K562 (cell line): Measurements from ENCODE around the gene DESI1.

Experiments
- ADNP ChIP-seq: fragments of 200-800 bp; sonication (Bioruptor generic); IDR thresholded peaks from 2 replicates; pipeline ENCODE4 v1.6.1; 2016; ENCODE audit warnings: missing genetic modification characterization, missing compliant biosample characterization
- CTCF ChIP-seq, 3 experiments: IDR thresholded peaks in 2 of 3; conservative IDR thresholded peaks in 1 of 3; 2 replicates each; pipeline ENCODE4 v1.5.1; 2011 to 2012; ENCODE audit warnings: low read length in 3 of 3, mild to moderate bottlenecking in 3 of 3, control low read depth in 2 of 3, improper control_type of control experiment in 1 of 3, inconsistent platforms in 1 of 3, low read depth in 1 of 3, mixed read lengths in 1 of 3, moderate library complexity in 1 of 3; ENCODE audit not compliant: insufficient read depth in 2 of 3
- FOXM1 ChIP-seq, 2 experiments: fragments of 450-650 bp in 1 of 2; sonication (generic) in 1 of 2; formaldehyde crosslinking in 1 of 2; IDR thresholded peaks; 2 replicates each; pipeline versions ENCODE4 v1.6.1 to v1.9.0; 2017 to 2022; ENCODE audit warnings: low read depth in 2 of 2, mild to moderate bottlenecking in 2 of 2, missing genetic modification reagents in 1 of 2, moderate library complexity in 1 of 2
- JUN ChIP-seq, 2 experiments: sonication (generic) in 1 of 2; formaldehyde crosslinking in 1 of 2; IDR thresholded peaks; 2 replicates each; pipeline versions ENCODE4 v1.6.1 to v1.8.0; 2012 to 2022; ENCODE audit warnings: borderline replicate concordance in 2 of 2, mild to moderate bottlenecking in 2 of 2, improper control_type of control experiment in 1 of 2, low read depth in 1 of 2, low read length in 1 of 2, missing genetic modification reagents in 1 of 2
- POLR2AphosphoS5 ChIP-seq: IDR thresholded peaks from 2 replicates; pipeline ENCODE4 v1.6.1; 2011; ENCODE audit warnings: mild to moderate bottlenecking, low read depth, low read length, moderate library complexity; ENCODE audit not compliant: control insufficient read depth, insufficient read depth
- RCOR1 ChIP-seq, 2 experiments: IDR thresholded peaks; 2 replicates each; pipeline ENCODE4 v1.6.1; 2012; ENCODE audit warnings: low read depth in 2 of 2, low read length in 2 of 2, borderline replicate concordance in 1 of 2, improper control_type of control experiment in 1 of 2
- SP2 ChIP-seq: IDR thresholded peaks from 2 replicates; pipeline ENCODE4 v1.6.1; 2011; ENCODE audit warnings: mild to moderate bottlenecking, low read depth, low read length, moderate library complexity; ENCODE audit not compliant: poor library complexity, severe bottlenecking; ENCODE audit errors: extremely low read depth
- STAT5B ChIP-seq: fragments of 250-450 bp; sonication (Bioruptor Pico); IDR thresholded peaks from 2 replicates; pipeline ENCODE4 v1.8.0; 2021; ENCODE audit warnings: mild to moderate bottlenecking, inconsistent platforms
- TAF1 ChIP-seq: IDR thresholded peaks from 2 replicates; pipeline ENCODE4 v1.6.1; 2011; ENCODE audit warnings: mild to moderate bottlenecking, low read length, moderate library complexity; ENCODE audit not compliant: insufficient read depth, control insufficient read depth, severe bottlenecking; ENCODE audit errors: extremely low read depth
- ZBTB1 ChIP-seq: sonication (generic); formaldehyde crosslinking; IDR thresholded peaks from 2 replicates; pipeline ENCODE4 v1.8.1; 2023; ENCODE audit warnings: missing genetic modification reagents, low read depth, mild to moderate bottlenecking, borderline replicate concordance
- TF ChIP-seq, protein P1 (sequence below): fragments of 450-650 bp; formaldehyde crosslinking; IDR thresholded peaks from 2 replicates; pipeline ENCODE4 v1.4.0; 2022; ENCODE audit warnings: missing genetic modification characterization
- TF ChIP-seq, protein P2 (sequence below): fragments of 200-400 bp; formaldehyde crosslinking; IDR thresholded peaks from 2 replicates; pipeline ENCODE4 v1.6.1; 2017; ENCODE audit warnings: mild to moderate bottlenecking, low read depth, low read length, moderate library complexity
- TF ChIP-seq, protein P3 (sequence below), 2 experiments: fragments of 450-650 bp in 1 of 2; IDR thresholded peaks; 2 replicates each; pipeline ENCODE4 v1.6.1; 2011 to 2017; ENCODE audit warnings: low read depth in 2 of 2, antibody characterized with exemption in 1 of 2, borderline replicate concordance in 1 of 2, low read length in 1 of 2, mild to moderate bottlenecking in 1 of 2, mixed read lengths in 1 of 2; ENCODE audit not compliant: control insufficient read depth in 1 of 2

- TF ChIP-seq JUN (IDR thresholded peaks at IDR 0.05; ENCODE audit: borderline replicate concordance, low read depth, low read length) (no peak), JUN (CRISPR knock-in tag; IDR thresholded peaks at IDR 0.05; ENCODE audit: borderline replicate concordance) (no peak), CTCF (IDR thresholded peaks at IDR 0.05 in 2 of 3, conservative IDR thresholded peaks at IDR 0.05 in 1 of 3; ENCODE audit: insufficient read depth in 2 of 3, low read depth in 1 of 3, low read length in 3 of 3) (no peak), TAF1 (no peak), SP2 (no peak), STAT5B (CRISPR knock-in tag) (no peak), FOXM1 (IDR thresholded peaks at IDR 0.05; ENCODE audit: low read depth) (no peak), FOXM1 (CRISPR knock-in tag; IDR thresholded peaks at IDR 0.05; ENCODE audit: low read depth) (no peak), ADNP (tag) (no peak), POLR2AphosphoS5 (no peak), ZBTB1 (CRISPR knock-in tag) (no peak), RCOR1 (IDR thresholded peaks at IDR 0.05; ENCODE audit: borderline replicate concordance in 1 of 2, low read depth in 2 of 2, low read length in 2 of 2) (no peak)
- TF ChIP-seq, protein P1, sequence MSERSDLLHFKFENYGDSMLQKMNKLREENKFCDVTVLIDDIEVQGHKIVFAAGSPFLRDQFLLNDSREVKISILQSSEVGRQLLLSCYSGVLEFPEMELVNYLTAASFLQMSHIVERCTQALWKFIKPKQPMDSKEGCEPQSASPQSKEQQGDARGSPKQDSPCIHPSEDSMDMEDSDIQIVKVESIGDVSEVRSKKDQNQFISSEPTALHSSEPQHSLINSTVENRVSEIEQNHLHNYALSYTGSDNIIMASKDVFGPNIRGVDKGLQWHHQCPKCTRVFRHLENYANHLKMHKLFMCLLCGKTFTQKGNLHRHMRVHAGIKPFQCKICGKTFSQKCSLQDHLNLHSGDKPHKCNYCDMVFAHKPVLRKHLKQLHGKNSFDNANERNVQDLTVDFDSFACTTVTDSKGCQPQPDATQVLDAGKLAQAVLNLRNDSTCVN, result no peak
- TF ChIP-seq, protein P2, sequence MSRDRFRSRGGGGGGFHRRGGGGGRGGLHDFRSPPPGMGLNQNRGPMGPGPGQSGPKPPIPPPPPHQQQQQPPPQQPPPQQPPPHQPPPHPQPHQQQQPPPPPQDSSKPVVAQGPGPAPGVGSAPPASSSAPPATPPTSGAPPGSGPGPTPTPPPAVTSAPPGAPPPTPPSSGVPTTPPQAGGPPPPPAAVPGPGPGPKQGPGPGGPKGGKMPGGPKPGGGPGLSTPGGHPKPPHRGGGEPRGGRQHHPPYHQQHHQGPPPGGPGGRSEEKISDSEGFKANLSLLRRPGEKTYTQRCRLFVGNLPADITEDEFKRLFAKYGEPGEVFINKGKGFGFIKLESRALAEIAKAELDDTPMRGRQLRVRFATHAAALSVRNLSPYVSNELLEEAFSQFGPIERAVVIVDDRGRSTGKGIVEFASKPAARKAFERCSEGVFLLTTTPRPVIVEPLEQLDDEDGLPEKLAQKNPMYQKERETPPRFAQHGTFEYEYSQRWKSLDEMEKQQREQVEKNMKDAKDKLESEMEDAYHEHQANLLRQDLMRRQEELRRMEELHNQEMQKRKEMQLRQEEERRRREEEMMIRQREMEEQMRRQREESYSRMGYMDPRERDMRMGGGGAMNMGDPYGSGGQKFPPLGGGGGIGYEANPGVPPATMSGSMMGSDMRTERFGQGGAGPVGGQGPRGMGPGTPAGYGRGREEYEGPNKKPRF, result no peak
- TF ChIP-seq, protein P3, sequence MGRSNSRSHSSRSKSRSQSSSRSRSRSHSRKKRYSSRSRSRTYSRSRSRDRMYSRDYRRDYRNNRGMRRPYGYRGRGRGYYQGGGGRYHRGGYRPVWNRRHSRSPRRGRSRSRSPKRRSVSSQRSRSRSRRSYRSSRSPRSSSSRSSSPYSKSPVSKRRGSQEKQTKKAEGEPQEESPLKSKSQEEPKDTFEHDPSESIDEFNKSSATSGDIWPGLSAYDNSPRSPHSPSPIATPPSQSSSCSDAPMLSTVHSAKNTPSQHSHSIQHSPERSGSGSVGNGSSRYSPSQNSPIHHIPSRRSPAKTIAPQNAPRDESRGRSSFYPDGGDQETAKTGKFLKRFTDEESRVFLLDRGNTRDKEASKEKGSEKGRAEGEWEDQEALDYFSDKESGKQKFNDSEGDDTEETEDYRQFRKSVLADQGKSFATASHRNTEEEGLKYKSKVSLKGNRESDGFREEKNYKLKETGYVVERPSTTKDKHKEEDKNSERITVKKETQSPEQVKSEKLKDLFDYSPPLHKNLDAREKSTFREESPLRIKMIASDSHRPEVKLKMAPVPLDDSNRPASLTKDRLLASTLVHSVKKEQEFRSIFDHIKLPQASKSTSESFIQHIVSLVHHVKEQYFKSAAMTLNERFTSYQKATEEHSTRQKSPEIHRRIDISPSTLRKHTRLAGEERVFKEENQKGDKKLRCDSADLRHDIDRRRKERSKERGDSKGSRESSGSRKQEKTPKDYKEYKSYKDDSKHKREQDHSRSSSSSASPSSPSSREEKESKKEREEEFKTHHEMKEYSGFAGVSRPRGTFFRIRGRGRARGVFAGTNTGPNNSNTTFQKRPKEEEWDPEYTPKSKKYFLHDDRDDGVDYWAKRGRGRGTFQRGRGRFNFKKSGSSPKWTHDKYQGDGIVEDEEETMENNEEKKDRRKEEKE (IDR thresholded peaks at IDR 0.05; ENCODE audit: borderline replicate concordance in 1 of 2, control insufficient read depth in 1 of 2, low read depth in 2 of 2, low read length in 1 of 2), result no peak
Observed at GRCh38 chr22:41657709-41658108, 36.9 kb upstream of the DESI1 start.
